HepG2 (cell line): Measurements from ENCODE around the gene RNGTT. TPM values are rescaled to one million over a fixed set of nuclear protein-coding genes. Genes with fewer than 3 reads are reported as not detected.

Source experiments
- ATAC-seq: fragments of 200-7000 bp; cut with Tn5 transposase; 3 replicates; pipeline ENCODE4 v1.9.1; 2020; ENCODE audit warnings: mild to moderate bottlenecking, moderate library complexity
- BruUV-seq: library from RNA; stranded (reverse); fragments of 400-500 nt; replicated peaks from 2 replicates; lab custom pipeline; 2021; lab: Mats Ljungman, UMichigan
- CTCF ChIA-PET: fragments of 300-600 bp; formaldehyde crosslinking; extraction: SDS; loops from one replicate; lab custom pipeline; 2021; ENCODE audit warnings: low total read pairs, inconsistent platforms, low intra/inter-chr PET ratio; lab: Yijun Ruan, JAX
- POLR2A ChIA-PET: fragments of 350-600 bp; sonication (Branson Sonifier 250); formaldehyde crosslinking; loops from one replicate; lab custom pipeline; 2020; ENCODE audit warnings: antibody characterized with exemption, inconsistent platforms; lab: Yijun Ruan, JAX
- DNase-seq: peaks from one replicate; pipeline ENCODE4 v3.0.0-alpha.2; 2015; ENCODE audit warnings: low spot score
- FAIRE-seq: peaks from 3 replicates; lab custom pipeline; 2011; peaks lifted over from hg19 to GRCh38; lab: Jason Lieb, UNC
- H2AFZ ChIP-seq: one replicate; pipeline ENCODE4 v1.6.1; 2011; ENCODE audit warnings: low read length, inconsistent platforms
- H3K27ac ChIP-seq: fragments of 300-600 bp; 3 replicates; pipeline ENCODE4 v1.8.0; 2011; ENCODE audit warnings: mixed run types, mild to moderate bottlenecking, mixed read lengths, low read length, inconsistent platforms; ENCODE audit not compliant: insufficient read depth; ENCODE audit errors: extremely low read length
- H3K27me3 ChIP-seq, 2 experiments: fragments of 200-600 bp in 1 of 2; 2 replicates in 1 of 2; 3 replicates in 1 of 2; pipeline versions ENCODE4 v1.6.0 to v1.8.0; 2011; ENCODE audit warnings: low read length in 2 of 2, mild to moderate bottlenecking in 2 of 2, moderate library complexity in 2 of 2, inconsistent platforms in 1 of 2; ENCODE audit not compliant: insufficient read depth in 2 of 2, control insufficient read depth in 1 of 2
- H3K36me3 ChIP-seq, 2 experiments: fragments of 200-600 bp in 1 of 2; replicated peaks in 1 of 2; 2 replicates in 1 of 2; 3 replicates in 1 of 2; pipeline versions ENCODE4 v1.5.1 to v1.8.0; 2011; ENCODE audit warnings: low read length in 2 of 2, inconsistent platforms in 1 of 2; ENCODE audit not compliant: insufficient read depth in 2 of 2, control insufficient read depth in 1 of 2
- H3K4me1 ChIP-seq: 2 replicates; pipeline ENCODE4 v1.5.1; 2012; ENCODE audit warnings: low read length, inconsistent platforms; ENCODE audit not compliant: insufficient read depth
- H3K4me2 ChIP-seq: 2 replicates; pipeline ENCODE4 v1.6.0; 2011; ENCODE audit warnings: low read depth, low read length, inconsistent platforms
- H3K4me3 ChIP-seq, 3 experiments: fragments of 200-600 bp in 1 of 3; sonication (generic), shearing (Covaris generic) in 1 of 3; replicated peaks in 1 of 3; 2 replicates each; pipeline ENCODE4 v1.5.1; 2011 to 2016; ENCODE audit warnings: low read length in 3 of 3, inconsistent platforms in 2 of 3, low read depth in 2 of 3, mild to moderate bottlenecking in 2 of 3, control low read depth in 1 of 3, mixed read lengths in 1 of 3; ENCODE audit not compliant: insufficient read depth in 1 of 3
- H3K79me2 ChIP-seq: one replicate; pipeline ENCODE4 v1.6.1; 2011; ENCODE audit warnings: low read length, inconsistent platforms; ENCODE audit not compliant: insufficient read depth
- H3K9ac ChIP-seq: 2 replicates; pipeline ENCODE4 v1.6.0; 2011; ENCODE audit warnings: mild to moderate bottlenecking, low read depth, low read length, inconsistent platforms; ENCODE audit not compliant: insufficient read depth
- H3K9me3 ChIP-seq: 2 replicates; pipeline ENCODE4 v1.5.1; 2012; ENCODE audit warnings: mild to moderate bottlenecking, low read length
- H4K20me1 ChIP-seq: 2 replicates; pipeline ENCODE4 v1.6.0; 2011; ENCODE audit warnings: inconsistent platforms, mild to moderate bottlenecking, low read length, moderate library complexity; ENCODE audit not compliant: insufficient read depth
- CEBPB ChIP-seq: IDR thresholded peaks from 2 replicates; pipeline ENCODE4 v1.6.1; 2011; ENCODE audit warnings: low read depth, low read length, improper control_type of control experiment, borderline replicate concordance
- CEBPG ChIP-seq: IDR thresholded peaks from 2 replicates; pipeline ENCODE4 v1.6.1; 2016
- EED ChIP-seq: sonication (generic); formaldehyde crosslinking; IDR thresholded peaks from 2 replicates; pipeline ENCODE4 v1.5.0; 2020; ENCODE audit warnings: mild to moderate bottlenecking, missing genetic modification reagents
- FOXJ3 ChIP-seq: sonication (generic); formaldehyde crosslinking; IDR thresholded peaks from 2 replicates; pipeline ENCODE4 v1.4.0; 2020; ENCODE audit warnings: missing genetic modification reagents, mild to moderate bottlenecking, borderline replicate concordance
- GATAD2A ChIP-seq: IDR thresholded peaks from 2 replicates; pipeline ENCODE4 v1.6.1; 2016
- NCOR1 ChIP-seq: fragments of 200-600 bp; sonication (generic); IDR thresholded peaks from 2 replicates; pipeline ENCODE4 v1.7.0; 2017; ENCODE audit warnings: antibody characterized with exemption, low read length, borderline replicate concordance
- PRMT3 ChIP-seq: sonication (generic); formaldehyde crosslinking; IDR thresholded peaks from 2 replicates; pipeline ENCODE4 v1.8.1; 2022; ENCODE audit warnings: low read depth, mild to moderate bottlenecking, moderate library complexity, missing genetic modification reagents, borderline replicate concordance
- THRA ChIP-seq: sonication (generic); formaldehyde crosslinking; IDR thresholded peaks from 2 replicates; pipeline ENCODE4 v1.4.0; 2020; ENCODE audit warnings: missing genetic modification reagents, borderline replicate concordance
- YEATS4 ChIP-seq: sonication (generic); formaldehyde crosslinking; IDR thresholded peaks from 2 replicates; pipeline ENCODE4 v1.4.0; 2020; ENCODE audit warnings: missing genetic modification reagents, borderline replicate concordance
- ZNF121 ChIP-seq: sonication (generic); formaldehyde crosslinking; IDR thresholded peaks from 2 replicates; pipeline ENCODE4 v1.5.0; 2020; ENCODE audit warnings: mild to moderate bottlenecking, missing genetic modification reagents
- ZNF260 ChIP-seq: sonication (generic); formaldehyde crosslinking; IDR thresholded peaks from 2 replicates; pipeline ENCODE4 v1.4.0; 2020; ENCODE audit warnings: missing genetic modification reagents, low read depth, mild to moderate bottlenecking, borderline replicate concordance
- ZNF329 ChIP-seq: sonication (generic); formaldehyde crosslinking; IDR thresholded peaks from 2 replicates; pipeline ENCODE4 v1.9.0; 2021; ENCODE audit warnings: low read depth, mild to moderate bottlenecking, missing genetic modification reagents
- ZNF33B ChIP-seq: sonication (generic); formaldehyde crosslinking; IDR thresholded peaks from 2 replicates; pipeline ENCODE4 v1.5.1; 2020; ENCODE audit warnings: mild to moderate bottlenecking, missing genetic modification reagents
- ZNF543 ChIP-seq: sonication (generic); formaldehyde crosslinking; IDR thresholded peaks from 2 replicates; pipeline ENCODE4 v1.4.0; 2020; ENCODE audit warnings: mild to moderate bottlenecking, missing genetic modification reagents
- ZNF589 ChIP-seq: sonication (generic); formaldehyde crosslinking; conservative IDR thresholded peaks from 2 replicates; pipeline ENCODE4 v1.8.0; 2022; ENCODE audit warnings: mild to moderate bottlenecking, moderate library complexity, missing genetic modification reagents
- ZNF746 ChIP-seq: sonication (generic); formaldehyde crosslinking; IDR thresholded peaks from 2 replicates; pipeline ENCODE4 v1.8.0; 2022; ENCODE audit warnings: mild to moderate bottlenecking, missing genetic modification reagents
- WGBS: methylation state at CpG from one replicate; pipeline ENCODE4 v1.1.6; 2017; ENCODE audit warnings: low lambda C conversion rate; 5-methylcytosine and 5-hydroxymethylcytosine counted together
- in situ Hi-C: cut with HindIII; loops from 2 replicates; pipeline ENCODE4 v1.10.0; 2017; ENCODE audit warnings: low pct_unique_long_range_greater_than_20kb; ENCODE audit not compliant: extremely low pct_ligation_motif_present
- intact Hi-C: fragments of 100-400 bp; cut with micrococcal nuclease; formaldehyde crosslinking; loops from one replicate; pipeline ENCODE4 v1.10.0; 2022; ENCODE audit not compliant: unreplicated experiment
- polyA plus RNA-seq, 8 experiments: library from polyadenylated mRNA; depleted of rRNA in 3 of 8; stranded (reverse) in 7 of 8; unstranded in 1 of 8; fragments of >200 nt; fragmentation: Illumina TruSeq in 4 of 8; extraction: Trizol in 4 of 8; gene quantifications; 2 replicates each; pipeline versions ENCODE4 v1.2.1 to v1.2.3, GENCODE V29; 2011 to 2016; ENCODE audit warnings: low read depth in 4 of 8, missing spikeins in 1 of 8, mixed read lengths in 1 of 8; ENCODE audit not compliant: insufficient read depth in 1 of 8
- total RNA-seq, 5 experiments: library from RNA; depleted of rRNA; stranded (reverse); fragments of >200 nt; fragmentation: Illumina TruSeq; extraction: Trizol; gene quantifications; 2 replicates each; pipeline ENCODE4 v1.2.3, GENCODE V29; 2016; ENCODE audit warnings: low read depth in 1 of 5

Gene RNGTT
- total and polyA plus RNA-seq, 2 of the 13 experiments (the other 11 are each of a cell fraction or from before 2014, with no cell fraction given) = 6.0 to 22.6 TPM

GRCh38 chr6:89002523-89002922 lies 39.1 kb upstream of the RNGTT start:
- no peak overlapping the region for H3K4me3 ChIP-seq
- DNase-seq (no peak), ATAC-seq (no peak), FAIRE-seq (no peak)
- intact Hi-C loops (no loop called here), in situ Hi-C loops (no loop called here)
- TF ChIP-seq THRA (CRISPR knock-in tag) = no peak
- TF ChIP-seq CEBPB = peak; percentile 22; the same call in 1 of the 2 replicates
- TF ChIP-seq CEBPG (CRISPR knock-in tag) = 0 out of 2 replicates have a peak, but pooled peaks have one; percentile 20
- no peak overlapping the region for H3K9ac ChIP-seq
- no peaks in the 10 kb centered on the region for H4K20me1 ChIP-seq
- peaks cover 12% of the 10 kb centered on the region for H3K4me1 ChIP-seq
- 40% methylated on average over 4 of the region's 4 CpGs for WGBS
- no peak overlapping the region for H3K4me2 ChIP-seq
- no peaks in the 10 kb centered on the region for H3K9me3 ChIP-seq
- CTCF ChIA-PET = no interaction called here
- POLR2A ChIA-PET = no interaction called here
- BruUV-seq = no TSS peak
- peaks cover 0 to under 1% of the 10 kb centered on the region in 2 experiments; a peak in 1 of 5 replicates for H3K27me3 ChIP-seq
- H3K79me2 ChIP-seq = no peaks in the 10 kb centered on the region
- H3K36me3 ChIP-seq = no peaks in the 10 kb centered on the region
- H3K27ac ChIP-seq = no peak overlapping the region
- no peak overlapping the region for H2AFZ ChIP-seq

- CTCF ChIA-PET = no interaction called here
- Histone ChIP-seq H3K4me3 (no peak overlapping the region), H3K36me3 (no peaks in the 10 kb centered on the region), H4K20me1 (no peaks in the 10 kb centered on the region), H3K27me3 (no peaks in the 10 kb centered on the region), H3K27ac (no peak overlapping the region), H3K9ac (no peak overlapping the region), H2AFZ (no peak overlapping the region), H3K4me1 (no peaks in the 10 kb centered on the region), H3K9me3 (no peaks in the 10 kb centered on the region), H3K79me2 (no peaks in the 10 kb centered on the region), H3K4me2 (no peak overlapping the region)
- in situ Hi-C loops (no loop called here), intact Hi-C loops (no loop called here)
- WGBS = 80% methylated on average over 4 of the region's 4 CpGs
- ATAC-seq = no peak
- FAIRE-seq = no peak
- no peak for TF ChIP-seq NCOR1
- TF ChIP-seq YEATS4 (CRISPR knock-in tag) = no peak
- TF ChIP-seq ZNF121 (CRISPR knock-in tag) = no peak
- no peak for TF ChIP-seq FOXJ3 (CRISPR knock-in tag)
- TF ChIP-seq PRMT3 (CRISPR knock-in tag) = no peak
- TF ChIP-seq ZNF746 (CRISPR knock-in tag) = no peak
- TF ChIP-seq ZNF589 = no peak
- no peak for TF ChIP-seq ZNF33B (CRISPR knock-in tag)
- no peak for TF ChIP-seq ZNF260 (CRISPR knock-in tag)
- no peak for TF ChIP-seq ZNF543 (CRISPR knock-in tag)
- TF ChIP-seq ZNF329 (CRISPR knock-in tag) = no peak
- no peak for TF ChIP-seq GATAD2A (CRISPR knock-in tag)
- TF ChIP-seq EED (CRISPR knock-in tag) = no peak
- no TSS peak for BruUV-seq
- no peak for DNase-seq
- POLR2A ChIA-PET = no interaction called here
Observed at GRCh38 chr6:88997327-88997726, 33.9 kb upstream of the RNGTT start.
